ENCODE results near the gene LYPD6B. TPM values are rescaled to one million over a fixed set of nuclear protein-coding genes. Genes with fewer than 3 reads are reported as not detected.
A peak's percentile ranks its signal among the peaks of the same experiment; 100 is the strongest.

Gene LYPD6B
- total RNA-seq, 2 donors from 2014 or later = 9.3 to 9.9 TPM

- peaks cover 9% of the 10 kb centered on the region for H3K4me1 ChIP-seq
- 75 to 77% methylated on average over 9 of the region's 9 CpGs for WGBS, 2 donors
- no peak overlapping the region for H3K27ac ChIP-seq
- DNase-seq = no peak
- no peaks in the 10 kb centered on the region for H3K27me3 ChIP-seq
- no peak overlapping the region for H3K4me3 ChIP-seq
- no peaks in the 10 kb centered on the region for H3K9me3 ChIP-seq
- TF ChIP-seq POLR2A (IDR thresholded peaks at IDR 0.05) (no peak), CTCF (IDR thresholded peaks at IDR 0.05) (no peak)
- no peaks in the 10 kb centered on the region for H3K36me3 ChIP-seq (replicated peaks in 1 of 2; ENCODE audit: insufficient read depth in 1 of 2, low read depth in 2 of 2)
- no peak for ATAC-seq
- intact Hi-C loops (cut with DNase I) = no loop called here
Measured at GRCh38 chr2:149221898-149222297, 183.4 kb downstream of the LYPD6B start.

GRCh38 chr2:149223472-149224095 is 185.1 kb downstream of the LYPD6B start:
- intact Hi-C loops (cut with DNase I) = no loop called here
- H3K27ac ChIP-seq = no peak overlapping the region
- H3K4me1 ChIP-seq = peaks cover 10% of the 10 kb centered on the region
- WGBS, 2 donors = 65 to 80% methylated on average over 2 of the region's 2 CpGs
- no peaks in the 10 kb centered on the region for H3K36me3 ChIP-seq (replicated peaks in 1 of 2; ENCODE audit: insufficient read depth in 1 of 2, low read depth in 2 of 2)
- TF ChIP-seq POLR2A (IDR thresholded peaks at IDR 0.05) (no peak), CTCF (IDR thresholded peaks at IDR 0.05) (no peak)
- DNase-seq (no peak), ATAC-seq (no peak)
- H3K9me3 ChIP-seq = no peaks in the 10 kb centered on the region
- H3K4me3 ChIP-seq = no peak overlapping the region
- H3K27me3 ChIP-seq = no peaks in the 10 kb centered on the region

GRCh38 chr2:149224543-149224942 is 186.0 kb downstream of the LYPD6B start:
- TF ChIP-seq CTCF (IDR thresholded peaks at IDR 0.05) (no peak), POLR2A (IDR thresholded peaks at IDR 0.05) (no peak)
- Histone ChIP-seq H3K36me3 (replicated peaks in 1 of 2; ENCODE audit: insufficient read depth in 1 of 2, low read depth in 2 of 2) (no peaks in the 10 kb centered on the region), H3K4me3 (no peak overlapping the region), H3K9me3 (no peaks in the 10 kb centered on the region), H3K4me1 (peaks cover 10% of the 10 kb centered on the region), H3K27ac (no peak overlapping the region), H3K27me3 (no peaks in the 10 kb centered on the region)
- DNase-seq (no peak), ATAC-seq (no peak)
- intact Hi-C loops (cut with DNase I) = no loop called here
- WGBS, 2 donors = 64 to 67% methylated on average over 5 of the region's 5 CpGs

- H3K9me3 ChIP-seq = no peaks in the 10 kb centered on the region
- no peak for ATAC-seq
- DNase-seq = no peak
- 60 to 70% methylated on average over 2 of the region's 2 CpGs for WGBS, 2 donors
- no peak overlapping the region for H3K27ac ChIP-seq
- no peaks in the 10 kb centered on the region for H3K36me3 ChIP-seq (replicated peaks in 1 of 2; ENCODE audit: insufficient read depth in 1 of 2, low read depth in 2 of 2)
- H3K4me3 ChIP-seq = no peak overlapping the region
- TF ChIP-seq CTCF (IDR thresholded peaks at IDR 0.05) (no peak), POLR2A (IDR thresholded peaks at IDR 0.05) (no peak)
- no peaks in the 10 kb centered on the region for H3K27me3 ChIP-seq
- intact Hi-C loops (cut with DNase I) = no loop called here
- H3K4me1 ChIP-seq = peaks cover 10% of the 10 kb centered on the region
Measured at GRCh38 chr2:149225446-149225845, 186.9 kb downstream of the LYPD6B start.

- peak in 1 of 4 donors; percentile 17 for DNase-seq
- intact Hi-C loops (cut with DNase I) = no loop called here
- ATAC-seq = no peak
- Histone ChIP-seq H3K27me3 (no peaks in the 10 kb centered on the region), H3K36me3 (replicated peaks in 1 of 2; ENCODE audit: insufficient read depth in 1 of 2, low read depth in 2 of 2) (no peaks in the 10 kb centered on the region), H3K27ac (no peak overlapping the region), H3K4me3 (no peak overlapping the region), H3K4me1 (peaks cover 10% of the 10 kb centered on the region), H3K9me3 (no peaks in the 10 kb centered on the region)
- WGBS, 2 donors = 81 to 87% methylated on average over 6 of the region's 6 CpGs
- TF ChIP-seq POLR2A (IDR thresholded peaks at IDR 0.05) = no peak
- TF ChIP-seq CTCF (IDR thresholded peaks at IDR 0.05) = no peak
Measured at GRCh38 chr2:149226790-149227189, 188.3 kb downstream of the LYPD6B start.

Data from body of pancreas (tissue), 4 donors.